Ovary (tissue), 9 donors: ENCODE results near the gene POU6F2. TPM values are rescaled to one million over a fixed set of nuclear protein-coding genes. Genes with fewer than 3 reads are reported as not detected.
"Not testable (repeated sequence)": the region's sequence is repeated elsewhere in the genome, so short reads cannot be mapped to it uniquely, and the experiment has no call there.

Experiments
- DNase-seq, 5 donors: peaks; one replicate each; pipeline ENCODE4 v3.0.0-alpha.2; 2019 to 2020
- H3K27ac ChIP-seq, 2 donors: fragments of 200-600 bp; one replicate each; pipeline versions ENCODE4 v1.5.1 to v1.8.0; 2019 to 2022
- H3K27me3 ChIP-seq: fragments of 200-600 bp; one replicate; pipeline ENCODE4 v1.8.0; 2022
- H3K36me3 ChIP-seq: fragments of 200-600 bp; sonication (generic); one replicate; pipeline ENCODE4 v1.5.1; 2019
- H3K4me1 ChIP-seq: one replicate; pipeline ENCODE4 v1.8.1; 2013; ENCODE audit warnings: mild to moderate bottlenecking, moderate library complexity; ENCODE audit not compliant: insufficient read depth
- H3K4me3 ChIP-seq: fragments of 200-600 bp; sonication (generic); one replicate; pipeline ENCODE4 v1.5.1; 2017
- H3K9me3 ChIP-seq, 2 donors: fragments of 200-600 bp in 1 of 2; sonication (generic) in 1 of 2; one replicate each; pipeline versions ENCODE4 v1.5.1 to v1.8.1; 2013 to 2019; ENCODE audit warnings: mild to moderate bottlenecking in 1 of 2, moderate library complexity in 1 of 2
- CTCF ChIP-seq, 3 donors: fragments of 450-650 bp in 2 of 3; fragments of 200-600 bp in 1 of 3; IDR thresholded peaks; one replicate each; pipeline versions ENCODE4 v1.5.1 to v1.8.0; 2016 to 2022; ENCODE audit warnings: antibody characterized with exemption in 3 of 3, mild to moderate bottlenecking in 1 of 3
- EP300 ChIP-seq: sonication (generic); formaldehyde crosslinking; IDR thresholded peaks from one replicate; pipeline ENCODE4 v1.6.1; 2017; ENCODE audit warnings: antibody characterized with exemption
- POLR2A ChIP-seq: fragments of 450-650 bp; IDR thresholded peaks from one replicate; pipeline ENCODE4 v1.6.1; 2017; ENCODE audit warnings: antibody characterized with exemption, mild to moderate bottlenecking, moderate library complexity
- WGBS, 3 donors: extraction: QIAGEN DNeasy Blood & Tissue Kit in 1 of 3; methylation state at CpG; one replicate each; pipeline versions ENCODE4 v1.1.5 to v1.1.7; 2013 to 2017; 5-methylcytosine and 5-hydroxymethylcytosine counted together
- intact Hi-C, 4 donors: fragments of 100-400 bp; cut with DNase I; formaldehyde crosslinking; loops; one replicate each; pipeline versions ENCODE4 v1.11.0 to v1.15.1; 2022 to 2023
- polyA plus RNA-seq, 2 donors: library from polyadenylated mRNA; stranded (reverse); fragments of 200-250 nt in 1 of 2; fragments of 350-450 nt in 1 of 2; fragmentation: Illumina TruSeq in 1 of 2; extraction: RNeasy Lipid Tissue Mini Kit (QIAGEN cat#74804) in 1 of 2; gene quantifications; one replicate each; pipeline ENCODE4 v1.2.3, GENCODE V29; 2013 to 2014
- total RNA-seq, 7 donors: library from RNA; depleted of rRNA in 2 of 7; stranded (reverse); fragments of >200 nt in 2 of 7; fragmentation: NEBNext Ultra II Directional in 3 of 7; extraction: Animal tissue kit (Norgen Biotek cat#: 25700) in 3 of 7; gene quantifications; one replicate each; pipeline versions ENCODE4 v1.1.0 to v1.2.4, GENCODE V29; 2016 to 2023
- donor health status: DM: no; HTN: no; CAD: no; lungs with moderate emphysema.
- donor health status: DM: no; HTN: no; CAD: no.
- donor health status: Bipolar disorder and iron deficiency.
- donor health status: DM: yes; HTN: yes; CAD: no.
- donor health status: DM: no; HTN: no; CAD: no.
- donor health status: DM: yes; HTN: yes; CAD: no.

Gene POU6F2
- total and polyA plus RNA-seq, 9 donors: 0.17 to 2.0 (median 0.61) TPM

GRCh38 chr7:39001595-39001994, 23.9 kb downstream of the POU6F2 start:
- no peak overlapping the region for H3K4me3 ChIP-seq
- intact Hi-C loops: no loop called here
- no peaks in the 10 kb centered on the region for H3K4me1 ChIP-seq
- H3K27me3 ChIP-seq: no peaks in the 10 kb centered on the region
- H3K36me3 ChIP-seq: no peaks in the 10 kb centered on the region
- TF ChIP-seq CTCF (IDR thresholded peaks at IDR 0.05): no peak
- no peak for TF ChIP-seq EP300
- no peak for TF ChIP-seq POLR2A
- 92 to 100% (median 93%) methylated on average over 1 of the region's 1 CpG for WGBS, 3 donors
- no peak overlapping the region for H3K27ac ChIP-seq
- no peak for DNase-seq
- H3K9me3 ChIP-seq: no peaks in the 10 kb centered on the region

GRCh38 chr7:39002755-39003154, 25.0 kb downstream of the POU6F2 start:
- no peak for DNase-seq
- no peak overlapping the region for H3K27ac ChIP-seq
- intact Hi-C loops: no loop called here
- 30 to 44% (median 32%) methylated on average over 5 of the region's 5 CpGs for WGBS, 3 donors
- H3K36me3 ChIP-seq: no peaks in the 10 kb centered on the region
- H3K4me1 ChIP-seq: no peaks in the 10 kb centered on the region
- H3K27me3 ChIP-seq: no peaks in the 10 kb centered on the region
- TF ChIP-seq EP300: no peak
- no peak for TF ChIP-seq CTCF (IDR thresholded peaks at IDR 0.05)
- TF ChIP-seq POLR2A: no peak
- H3K9me3 ChIP-seq: no peaks in the 10 kb centered on the region
- H3K4me3 ChIP-seq: no peak overlapping the region

- no peak for DNase-seq
- Histone ChIP-seq H3K36me3 (no peaks in the 10 kb centered on the region), H3K4me3 (no peak overlapping the region), H3K4me1 (no peaks in the 10 kb centered on the region), H3K9me3 (no peaks in the 10 kb centered on the region), H3K27me3 (no peaks in the 10 kb centered on the region), H3K27ac (no peak overlapping the region)
- intact Hi-C loops: no loop called here
- WGBS, 3 donors: 62 to 70% (median 64%) methylated on average over 8 of the region's 8 CpGs
- TF ChIP-seq EP300: no peak
- TF ChIP-seq CTCF (IDR thresholded peaks at IDR 0.05): no peak
- no peak for TF ChIP-seq POLR2A
These were observed 27.3 kb downstream of the POU6F2 start for GRCh38 chr7:39005036-39005435.

GRCh38 chr7:39005461-39005860, 27.8 kb downstream of the POU6F2 start:
- TF ChIP-seq POLR2A: no peak
- no peak for TF ChIP-seq CTCF (IDR thresholded peaks at IDR 0.05)
- no peak for TF ChIP-seq EP300
- intact Hi-C loops: no loop called here

GRCh38 chr7:39013049-39013939, 35.6 kb downstream of the POU6F2 start:
- H3K27me3 ChIP-seq, H3K4me1 ChIP-seq, H3K27ac ChIP-seq, H3K9me3 ChIP-seq, H3K4me3 ChIP-seq, DNase-seq, intact Hi-C loops, H3K36me3 ChIP-seq: not testable (repeated sequence)
- WGBS, 3 donors: 83 to 90% (median 86%) methylated on average over 27 to 34 of the region's 34 CpGs

More at GRCh38 chr7:39005461-39005860, 27.8 kb downstream of the POU6F2 start:
- H3K4me1 ChIP-seq: no peaks in the 10 kb centered on the region
- H3K4me3 ChIP-seq: no peak overlapping the region
- H3K36me3 ChIP-seq: no peaks in the 10 kb centered on the region
- no peaks in the 10 kb centered on the region for H3K27me3 ChIP-seq
- H3K27ac ChIP-seq: no peak overlapping the region
- 83 to 93% (median 89%) methylated on average over 6 of the region's 6 CpGs for WGBS, 3 donors
- H3K9me3 ChIP-seq: no peaks in the 10 kb centered on the region
- no peak for DNase-seq
